DMS79 (cell line): Measurements from ENCODE around the gene RASAL2.
"Not testable (repeated sequence)": the region's sequence is repeated elsewhere in the genome, so short reads cannot be mapped to it uniquely, and the experiment has no call there.

Experiments used
- DNase-seq: peaks from one replicate; lab custom pipeline; 2025; lab: John Stamatoyannopoulos, UW

RASAL2 gene

GRCh38 chr1:178345807-178346206 lies 251.9 kb downstream of the RASAL2 start:
- no peak for DNase-seq

- no peak for DNase-seq
These were observed 255.9 kb downstream of the RASAL2 start for GRCh38 chr1:178349801-178350200.

- DNase-seq: not testable (repeated sequence)
These were observed 258.0 kb downstream of the RASAL2 start for GRCh38 chr1:178351911-178352310.

- no peak for DNase-seq
These were observed 259.0 kb downstream of the RASAL2 start for GRCh38 chr1:178352790-178353416.

GRCh38 chr1:178353524-178353923 lies 259.6 kb downstream of the RASAL2 start:
- no peak for DNase-seq

GRCh38 chr1:178354816-178355215 lies 260.9 kb downstream of the RASAL2 start:
- no peak for DNase-seq

- DNase-seq: no peak
These were observed 262.4 kb downstream of the RASAL2 start for GRCh38 chr1:178356299-178356698.

GRCh38 chr1:178358456-178358855 lies 264.6 kb downstream of the RASAL2 start:
- no peak for DNase-seq

- no peak for DNase-seq
These were observed 266.5 kb downstream of the RASAL2 start for GRCh38 chr1:178360421-178360820.

GRCh38 chr1:178361847-178362246 lies 267.9 kb downstream of the RASAL2 start:
- no peak for DNase-seq

GRCh38 chr1:178362747-178363146 lies 268.8 kb downstream of the RASAL2 start:
- no peak for DNase-seq

- DNase-seq: no peak
These were observed 270.9 kb downstream of the RASAL2 start for GRCh38 chr1:178364782-178365181.

GRCh38 chr1:178367151-178367550 lies 273.2 kb downstream of the RASAL2 start:
- no peak for DNase-seq

- no peak for DNase-seq
These were observed 274.3 kb downstream of the RASAL2 start for GRCh38 chr1:178368208-178368607.

GRCh38 chr1:178371235-178371634 lies 277.3 kb downstream of the RASAL2 start:
- no peak for DNase-seq

GRCh38 chr1:178371933-178372388 lies 278.1 kb downstream of the RASAL2 start:
- no peak for DNase-seq

GRCh38 chr1:178374016-178374415 lies 280.1 kb downstream of the RASAL2 start:
- no peak for DNase-seq

- no peak for DNase-seq
These were observed 282.1 kb downstream of the RASAL2 start for GRCh38 chr1:178376008-178376407.

- no peak for DNase-seq
These were observed 285.9 kb downstream of the RASAL2 start for GRCh38 chr1:178379807-178380206.

- no peak for DNase-seq
These were observed 288.5 kb downstream of the RASAL2 start for GRCh38 chr1:178382372-178382771.

- DNase-seq: no peak
These were observed 291.8 kb downstream of the RASAL2 start for GRCh38 chr1:178385662-178386061.

GRCh38 chr1:178388418-178389145 lies 294.7 kb downstream of the RASAL2 start:
- DNase-seq: no peak

GRCh38 chr1:178389441-178389840 lies 295.5 kb downstream of the RASAL2 start:
- DNase-seq: no peak

- DNase-seq: not testable (repeated sequence)
These were observed 296.4 kb downstream of the RASAL2 start for GRCh38 chr1:178390280-178390679.
